H1 (cell line): ENCODE data around the gene USP24. TPM values are rescaled to one million over a fixed set of nuclear protein-coding genes. Genes with fewer than 3 reads are reported as not detected.

Experiments
- CTCF ChIA-PET: fragments of 300-600 bp; sonication (Branson Sonifier 250); formaldehyde crosslinking; loops from one replicate; lab custom pipeline; 2021; ENCODE audit not compliant: partially characterized antibody; lab: Charles Lee
- POLR2A ChIA-PET: fragments of 300-600 bp; sonication (Branson Sonifier 250); formaldehyde crosslinking; loops from one replicate; lab custom pipeline; 2021; ENCODE audit warnings: inconsistent platforms; ENCODE audit not compliant: partially characterized antibody; lab: Charles Lee
- DNase-seq, 2 experiments: peaks; one replicate each; pipeline versions ENCODE4 v3.0.0 to v3.0.0-alpha.2; 2010 to 2022; ENCODE audit warnings: low spot score in 2 of 2, low read depth in 1 of 2, mixed read lengths in 1 of 2
- FAIRE-seq: peaks from 2 replicates; lab custom pipeline; 2011; peaks lifted over from hg19 to GRCh38; lab: Jason Lieb, UNC
- H2AFZ ChIP-seq: 2 replicates; pipeline ENCODE4 v1.8.1; 2012; ENCODE audit warnings: low read length, inconsistent platforms
- H2AK5ac ChIP-seq: 2 replicates; pipeline ENCODE4 v1.6.1; 2013; ENCODE audit warnings: low read depth, low read length
- H2BK120ac ChIP-seq: replicated peaks from 2 replicates; pipeline ENCODE3; 2013; ENCODE audit warnings: low read depth, low read length, inconsistent platforms
- H2BK12ac ChIP-seq: 2 replicates; pipeline ENCODE4 v1.6.1; 2013; ENCODE audit warnings: low read depth, low read length
- H2BK15ac ChIP-seq: 2 replicates; pipeline ENCODE4 v1.6.1; 2013; ENCODE audit warnings: low read length
- H2BK20ac ChIP-seq: 2 replicates; pipeline ENCODE4 v1.6.1; 2013; ENCODE audit warnings: low read length
- H2BK5ac ChIP-seq: 2 replicates; pipeline ENCODE4 v1.6.1; 2013; ENCODE audit warnings: low read depth, low read length
- H3K14ac ChIP-seq: 2 replicates; pipeline ENCODE4 v1.6.1; 2013; ENCODE audit warnings: inconsistent platforms; ENCODE audit not compliant: insufficient read length
- H3K18ac ChIP-seq: 2 replicates; pipeline ENCODE4 v1.6.1; 2013; ENCODE audit warnings: low read length; ENCODE audit errors: extremely low read depth
- H3K23ac ChIP-seq: 2 replicates; pipeline ENCODE4 v1.6.1; 2013; ENCODE audit warnings: inconsistent platforms; ENCODE audit not compliant: insufficient read length
- H3K23me2 ChIP-seq: 2 replicates; pipeline ENCODE4 v1.6.1; 2013; ENCODE audit warnings: low read depth, low read length
- H3K27ac ChIP-seq: 2 replicates; pipeline ENCODE4 v1.6.1; 2011; ENCODE audit warnings: low read depth, low read length, inconsistent platforms
- H3K27me3 ChIP-seq, 4 experiments: replicated peaks in 1 of 4; 1 replicate in 1 of 4; 2 replicates in 3 of 4; pipeline versions ENCODE4 v1.6.1 to v1.8.1; 2011 to 2013; ENCODE audit warnings: low read length in 3 of 4, mild to moderate bottlenecking in 3 of 4, inconsistent platforms in 2 of 4, mixed read lengths in 2 of 4, moderate library complexity in 1 of 4; ENCODE audit not compliant: control insufficient read depth in 3 of 4, insufficient read depth in 3 of 4; ENCODE audit errors: extremely low read depth in 1 of 4
- H3K36me3 ChIP-seq, 4 experiments: 2 replicates each; pipeline versions ENCODE4 v1.6.1 to v1.8.1; 2011 to 2013; ENCODE audit warnings: mild to moderate bottlenecking in 4 of 4, low read length in 3 of 4, moderate library complexity in 2 of 4, control low read depth in 1 of 4, inconsistent platforms in 1 of 4; ENCODE audit not compliant: insufficient read depth in 4 of 4, control insufficient read depth in 2 of 4
- H3K4ac ChIP-seq: replicated peaks from 2 replicates; pipeline ENCODE3; 2013; ENCODE audit warnings: low read length, low read depth, mixed read lengths, inconsistent platforms; ENCODE audit not compliant: insufficient read length
- H3K4me1 ChIP-seq, 4 experiments: replicated peaks in 1 of 4; 1 replicate in 1 of 4; 2 replicates in 3 of 4; pipeline versions ENCODE4 v1.6.1 to v1.8.1; 2011 to 2013; ENCODE audit warnings: low read length in 3 of 4, inconsistent platforms in 2 of 4, mixed read lengths in 1 of 4; ENCODE audit not compliant: insufficient read depth in 4 of 4, control insufficient read depth in 3 of 4
- H3K4me2 ChIP-seq, 2 experiments: 2 replicates each; pipeline versions ENCODE4 v1.6.1 to v1.8.1; 2011 to 2013; ENCODE audit warnings: low read depth in 2 of 2, low read length in 2 of 2, control low read depth in 1 of 2, inconsistent platforms in 1 of 2, mild to moderate bottlenecking in 1 of 2; ENCODE audit not compliant: insufficient read depth in 1 of 2
- H3K4me3 ChIP-seq, 4 experiments: fragments of 200-600, 300-600 bp in 1 of 4; sonication (generic), shearing (Covaris generic), sonication (Bioruptor Twin) in 1 of 4; 2 replicates each; pipeline versions ENCODE4 v1.5.1 to v1.8.1; 2011 to 2016; ENCODE audit warnings: low read length in 4 of 4, low read depth in 3 of 4, control low read depth in 2 of 4, inconsistent platforms in 2 of 4, mild to moderate bottlenecking in 2 of 4, mixed read lengths in 1 of 4, moderate library complexity in 1 of 4; ENCODE audit not compliant: insufficient read depth in 2 of 4; ENCODE audit errors: extremely low read depth in 1 of 4
- H3K56ac ChIP-seq: replicated peaks from 2 replicates; pipeline ENCODE3; 2013; ENCODE audit warnings: low read depth, mild to moderate bottlenecking, mixed read lengths, low read length, inconsistent platforms; ENCODE audit not compliant: insufficient read length
- H3K79me1 ChIP-seq: 2 replicates; pipeline ENCODE4 v1.6.1; 2013; ENCODE audit warnings: low read depth, low read length, control low read depth
- H3K79me2 ChIP-seq, 2 experiments: 2 replicates each; pipeline versions ENCODE4 v1.6.1 to v1.8.1; 2012 to 2013; ENCODE audit warnings: low read length in 2 of 2, mild to moderate bottlenecking in 2 of 2, inconsistent platforms in 1 of 2; ENCODE audit not compliant: insufficient read depth in 2 of 2, control insufficient read depth in 1 of 2
- H3K9ac ChIP-seq, 4 experiments: replicated peaks in 1 of 4; 1 replicate in 1 of 4; 2 replicates in 3 of 4; pipeline versions ENCODE4 v1.6.1 to v1.8.1; 2011 to 2013; ENCODE audit warnings: low read depth in 3 of 4, low read length in 3 of 4, control low read depth in 2 of 4, mild to moderate bottlenecking in 2 of 4, moderate library complexity in 2 of 4, inconsistent platforms in 1 of 4; ENCODE audit errors: extremely low read depth in 1 of 4
- H3K9me3 ChIP-seq, 2 experiments: 2 replicates each; pipeline versions ENCODE4 v1.6.1 to v1.8.1; 2012 to 2013; ENCODE audit warnings: mild to moderate bottlenecking in 2 of 2, moderate library complexity in 2 of 2, control low read depth in 1 of 2, inconsistent platforms in 1 of 2, low read depth in 1 of 2, low read length in 1 of 2, mixed read lengths in 1 of 2; ENCODE audit not compliant: insufficient read depth in 2 of 2
- H4K20me1 ChIP-seq, 2 experiments: replicated peaks in 1 of 2; 2 replicates each; pipeline versions ENCODE3 to v1.8.1; 2011 to 2013; ENCODE audit warnings: inconsistent platforms in 2 of 2, low read length in 2 of 2, mild to moderate bottlenecking in 1 of 2; ENCODE audit not compliant: insufficient read depth in 2 of 2, control insufficient read depth in 1 of 2
- H4K5ac ChIP-seq: 2 replicates; pipeline ENCODE4 v1.6.1; 2013; ENCODE audit warnings: low read length, low read depth, mixed read lengths, inconsistent platforms; ENCODE audit not compliant: insufficient read length
- H4K8ac ChIP-seq: 2 replicates; pipeline ENCODE4 v1.8.0; 2013; ENCODE audit warnings: mild to moderate bottlenecking, moderate library complexity, low read length, inconsistent platforms; ENCODE audit not compliant: insufficient read depth; ENCODE audit errors: extremely low read depth
- H4K91ac ChIP-seq: replicated peaks from 2 replicates; pipeline ENCODE3; 2013; ENCODE audit warnings: low read length, mixed read lengths, inconsistent platforms; ENCODE audit not compliant: insufficient read length
- EZH2 ChIP-seq: fragments of 200-600 bp; sonication (generic); IDR thresholded peaks from 2 replicates; pipeline ENCODE4 v1.7.1; 2012; ENCODE audit warnings: low read depth, mild to moderate bottlenecking, moderate library complexity, low read length, inconsistent platforms; ENCODE audit not compliant: severe bottlenecking
- NRF1 ChIP-seq: IDR thresholded peaks from 2 replicates; pipeline ENCODE4 v1.6.1; 2011; ENCODE audit warnings: mild to moderate bottlenecking, low read depth, low read length, improper control_type of control experiment
- SIRT6 ChIP-seq: IDR thresholded peaks from one replicate; pipeline ENCODE4 v1.7.1; 2012; ENCODE audit warnings: low read length, inconsistent platforms
- SIX5 ChIP-seq: IDR thresholded peaks from 2 replicates; pipeline ENCODE4 v1.6.1; 2011; ENCODE audit warnings: mild to moderate bottlenecking, low read depth, low read length
- SP4 ChIP-seq: IDR thresholded peaks from 2 replicates; pipeline ENCODE4 v1.6.1; 2012; ENCODE audit warnings: low read length, inconsistent platforms
- SUZ12 ChIP-seq: fragments of 200-600 bp; sonication (generic); IDR thresholded peaks from 2 replicates; pipeline ENCODE4 v1.6.1; 2012; ENCODE audit warnings: mild to moderate bottlenecking, inconsistent platforms, low read length, moderate library complexity, mixed read lengths
- WGBS, 2 experiments: shearing (Covaris generic) in 1 of 2; methylation state at CpG; one replicate each; pipeline versions ENCODE4 v1.1.6 to v1.1.7; 2013 to 2015; ENCODE audit warnings: low lambda C conversion rate in 2 of 2, mixed read lengths in 2 of 2, inconsistent platforms in 1 of 2, low coverage in 1 of 2, missing lambda C conversion rate in 1 of 2; ENCODE audit not compliant: insufficient replicate concordance in 2 of 2, insufficient coverage in 1 of 2, insufficient read length in 1 of 2; ENCODE audit errors: extremely low coverage in 1 of 2, missing lambda C conversion rate in 1 of 2; 5-methylcytosine and 5-hydroxymethylcytosine counted together
- polyA plus RNA-seq, 7 experiments: library from polyadenylated mRNA; depleted of rRNA in 3 of 7; stranded (reverse) in 5 of 7; unstranded in 2 of 7; fragments of >200 nt in 5 of 7; fragments of 200-250 nt in 2 of 7; gene quantifications; 1 replicate in 5 of 7; 2 replicates in 1 of 7; 4 replicates in 1 of 7; pipeline versions ENCODE4 v1.2.1 to v1.2.3, GENCODE V29; 2011 to 2013; ENCODE audit warnings: missing spikeins in 2 of 7, mixed read lengths in 2 of 7
- total RNA-seq: library from RNA; stranded (reverse); fragmentation: NEBNext Ultra II Directional; extraction: Animal tissue kit (Norgen Biotek cat#: 25700); gene quantifications from 2 replicates; pipeline ENCODE4 v1.2.1, GENCODE V29; 2021

USP24 gene
- total and polyA plus RNA-seq, 2 of the 8 experiments (the other 6 are each of a cell fraction or from before 2014, with no cell fraction given), result 11.1 to 34.6 TPM

- POLR2A ChIA-PET, result no interaction called here
- no peak for DNase-seq
- 88% methylated on average over 26 of the region's 29 CpGs; no CpG with 5 or more reads in 1 of the 2 experiments for WGBS, 2 experiments
Measured at GRCh38 chr1:55062801-55063576, 152.2 kb downstream of the USP24 start.

More at GRCh38 chr1:55062801-55063576, 152.2 kb downstream of the USP24 start:
- Histone ChIP-seq H3K56ac (no peak overlapping the region), H3K27me3 (no peaks in the 10 kb centered on the region), H3K9ac (no peak overlapping the region), H4K20me1 (peaks cover 1 to 19% of the 10 kb centered on the region in 2 experiments), H2AFZ (no peak overlapping the region), H3K18ac (no peak overlapping the region), H3K79me2 (no peaks in the 10 kb centered on the region), H3K9me3 (no peaks in the 10 kb centered on the region), H4K91ac (no peak overlapping the region), H3K79me1 (peaks cover 2% of the 10 kb centered on the region; the same call in 1 of the 2 replicates), H4K5ac (no peak overlapping the region), H2BK12ac (no peak overlapping the region), H3K14ac (no peak overlapping the region), H3K23ac (no peak overlapping the region), H2BK120ac (no peak overlapping the region), H2BK5ac (no peak overlapping the region), H3K4me3 (no peak overlapping the region), H3K27ac (no peak overlapping the region), H2BK20ac (no peak overlapping the region), H3K4me1 (no peaks in the 10 kb centered on the region), H3K4ac (no peak overlapping the region), H2AK5ac (no peak overlapping the region), H2BK15ac (no peak overlapping the region), H3K36me3 (peaks cover 0 to 13% (median 8%) of the 10 kb centered on the region in 4 experiments; a peak in 5 of 8 replicates), H3K23me2 (no peaks in the 10 kb centered on the region), H3K4me2 (no peak overlapping the region), H4K8ac (no peak overlapping the region)
- FAIRE-seq, result no peak
- CTCF ChIA-PET, result interaction anchor here (0.6 to 2.0 kb wide), 10 partner anchors 9 to 137 kb away, joined by 3 to 11 read pairs (median 4); no protein-coding TSS in a partner anchor
- TF ChIP-seq SUZ12 (no peak), SIX5 (no peak), SP4 (no peak), SIRT6 (no peak), NRF1 (no peak), EZH2 (no peak)
- TF ChIP-seq, all 59 proteins: peak for 0
